Activated CD4-positive, alpha-beta memory T cell treated with anti-CD3 and anti-CD28 coated beads for 36 hours (primary cell): Measurements from ENCODE around the gene GOLGA2. TPM values are rescaled to one million over a fixed set of nuclear protein-coding genes. Genes with fewer than 3 reads are reported as not detected.
"Not testable (repeated sequence)": the region's sequence is repeated elsewhere in the genome, so short reads cannot be mapped to it uniquely, and the experiment has no call there.

Experiments
- CTCF ChIA-PET: fragments of 350-600 bp; sonication (Branson Sonifier 250); formaldehyde crosslinking; loops from one replicate; lab custom pipeline; 2021; ENCODE audit warnings: antibody characterized with exemption, inconsistent platforms; lab: Charles Lee
- POLR2A ChIA-PET: fragments of 350-600 bp; sonication (Branson Sonifier 250); formaldehyde crosslinking; loops from one replicate; lab custom pipeline; 2021; ENCODE audit warnings: antibody characterized with exemption; lab: Charles Lee
- DNase-seq: peaks from one replicate; pipeline ENCODE4 v3.0.0-alpha.2; 2020
- H3K27ac Mint-ChIP-seq: one replicate; pipeline ENCODE4 v1.8.0; 2021; ENCODE audit warnings: mixed read lengths
- H3K27me3 Mint-ChIP-seq: one replicate; pipeline ENCODE4 v1.8.0; 2021; ENCODE audit warnings: mixed read lengths
- H3K36me3 Mint-ChIP-seq: one replicate; pipeline ENCODE4 v1.8.0; 2021; ENCODE audit warnings: mixed read lengths
- H3K4me1 Mint-ChIP-seq: one replicate; pipeline ENCODE4 v1.8.0; 2021; ENCODE audit warnings: low read depth, mixed read lengths
- H3K4me3 Mint-ChIP-seq: one replicate; pipeline ENCODE4 v1.8.0; 2021; ENCODE audit warnings: mild to moderate bottlenecking, mixed read lengths
- H3K9me3 Mint-ChIP-seq: one replicate; pipeline ENCODE4 v1.8.0; 2021; ENCODE audit warnings: mixed read lengths
- intact Hi-C: fragments of 100-400 bp; cut with micrococcal nuclease; formaldehyde crosslinking; loops from one replicate; pipeline ENCODE4 v1.15.1; 2023
- total RNA-seq, 2 experiments: library from RNA; stranded (reverse); gene quantifications; one replicate each; pipeline ENCODE4 v1.2.3, GENCODE V29; 2021

The GOLGA2 gene
- total RNA-seq, 2 experiments from 2014 or later, result 34.4 to 42.9 TPM

DNA sequence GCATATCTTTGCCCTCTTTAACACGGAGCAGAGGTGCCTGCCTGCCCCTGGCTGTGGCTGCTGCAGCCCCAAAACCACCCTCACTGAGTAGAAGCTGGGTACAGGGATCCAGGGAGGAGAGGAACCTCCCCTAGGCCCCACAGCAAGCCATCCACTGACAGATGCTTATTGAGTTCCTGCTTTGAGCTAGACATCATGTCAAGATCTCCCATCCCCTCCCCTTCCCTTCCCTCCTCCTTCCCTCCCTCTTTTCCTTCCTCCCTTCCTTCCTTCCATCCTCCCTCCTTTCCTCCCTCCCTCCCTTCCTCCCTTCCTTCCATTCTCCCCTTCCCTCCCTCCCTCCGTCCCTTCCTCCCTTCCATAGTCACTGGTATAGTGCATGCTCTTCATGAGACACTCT is 29.3 kb downstream of the GOLGA2 start:
- no peak overlapping the region for H3K27ac Mint-ChIP-seq
- intact Hi-C loops, result no loop called here
- no peaks in the 10 kb centered on the region for H3K9me3 Mint-ChIP-seq
- ChIA-PET POLR2A (no interaction called here), CTCF (interaction anchor here (1.0 kb wide), 1 partner anchor 9 kb away, joined by 3 read pairs; no protein-coding TSS in a partner anchor)
- no peaks in the 10 kb centered on the region for H3K36me3 Mint-ChIP-seq
- DNase-seq, result no peak
- H3K4me3 Mint-ChIP-seq, result no peak overlapping the region
- H3K4me1 Mint-ChIP-seq, result peaks cover 9% of the 10 kb centered on the region
- peaks cover 16% of the 10 kb centered on the region for H3K27me3 Mint-ChIP-seq

DNA sequence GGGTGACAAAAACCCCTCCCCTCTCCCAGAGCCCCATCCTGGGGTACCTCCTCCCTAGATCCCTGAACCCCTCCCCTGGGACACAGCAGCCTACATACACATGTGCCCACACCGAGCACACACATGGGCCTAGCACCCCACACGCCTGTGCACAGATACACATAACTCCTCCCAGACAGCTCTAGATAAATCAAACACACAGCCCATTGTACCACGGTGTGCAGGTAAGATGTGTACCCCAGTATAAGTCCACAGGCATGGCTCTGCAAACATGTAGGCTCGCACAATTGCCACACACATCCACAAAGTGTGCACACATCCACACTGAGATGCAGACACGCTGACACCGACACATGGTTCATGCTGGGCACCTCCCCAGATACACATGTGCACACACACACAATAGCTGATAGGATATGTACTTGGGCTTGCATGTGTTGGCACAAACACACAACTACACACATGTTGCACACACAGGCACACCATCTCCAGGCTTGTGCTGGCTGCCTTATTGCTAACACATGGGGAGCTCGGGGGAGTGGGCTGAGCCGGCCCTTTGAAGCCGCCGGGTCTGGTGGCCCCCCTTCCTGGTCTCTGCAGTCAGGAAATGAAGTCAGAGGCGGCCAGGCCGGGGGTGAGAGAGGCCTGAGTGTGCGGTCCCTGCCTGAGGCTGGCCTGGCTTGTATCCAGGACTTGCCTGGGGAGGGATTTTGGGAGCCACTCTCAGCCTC is 30.2 kb downstream of the GOLGA2 start:
- Mint-ChIP-seq H3K9me3 (no peaks in the 10 kb centered on the region), H3K4me1 (peaks cover 5% of the 10 kb centered on the region), H3K36me3 (no peaks in the 10 kb centered on the region), H3K27me3 (peaks cover 16% of the 10 kb centered on the region), H3K27ac (no peak overlapping the region), H3K4me3 (no peak overlapping the region)
- CTCF ChIA-PET, result no interaction called here
- POLR2A ChIA-PET, result no interaction called here
- intact Hi-C loops, result no loop called here
- no peak for DNase-seq

DNA sequence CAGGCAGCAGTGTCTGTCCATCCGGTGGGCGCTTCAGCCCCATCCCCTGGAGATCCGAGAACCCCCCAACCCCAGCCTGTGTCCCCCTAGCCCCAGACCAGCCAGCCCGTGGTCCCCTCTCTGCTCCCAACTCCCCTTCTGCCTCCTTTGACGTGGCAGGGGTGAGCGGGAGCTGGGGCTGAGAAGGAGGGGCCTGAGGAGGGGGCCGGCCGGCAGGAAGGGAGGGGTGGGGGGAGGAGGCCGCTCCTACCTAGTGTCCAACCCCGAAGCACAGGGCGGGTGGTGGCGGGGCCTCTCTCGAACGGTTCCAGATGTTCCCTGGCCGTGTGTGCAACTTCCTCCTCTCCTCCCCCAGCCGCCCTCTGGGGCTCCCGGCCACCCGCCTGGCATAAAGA is 31.0 kb downstream of the GOLGA2 start:
- intact Hi-C loops, result no loop called here
- POLR2A ChIA-PET, result no interaction called here
- no peaks in the 10 kb centered on the region for H3K36me3 Mint-ChIP-seq

DNA sequence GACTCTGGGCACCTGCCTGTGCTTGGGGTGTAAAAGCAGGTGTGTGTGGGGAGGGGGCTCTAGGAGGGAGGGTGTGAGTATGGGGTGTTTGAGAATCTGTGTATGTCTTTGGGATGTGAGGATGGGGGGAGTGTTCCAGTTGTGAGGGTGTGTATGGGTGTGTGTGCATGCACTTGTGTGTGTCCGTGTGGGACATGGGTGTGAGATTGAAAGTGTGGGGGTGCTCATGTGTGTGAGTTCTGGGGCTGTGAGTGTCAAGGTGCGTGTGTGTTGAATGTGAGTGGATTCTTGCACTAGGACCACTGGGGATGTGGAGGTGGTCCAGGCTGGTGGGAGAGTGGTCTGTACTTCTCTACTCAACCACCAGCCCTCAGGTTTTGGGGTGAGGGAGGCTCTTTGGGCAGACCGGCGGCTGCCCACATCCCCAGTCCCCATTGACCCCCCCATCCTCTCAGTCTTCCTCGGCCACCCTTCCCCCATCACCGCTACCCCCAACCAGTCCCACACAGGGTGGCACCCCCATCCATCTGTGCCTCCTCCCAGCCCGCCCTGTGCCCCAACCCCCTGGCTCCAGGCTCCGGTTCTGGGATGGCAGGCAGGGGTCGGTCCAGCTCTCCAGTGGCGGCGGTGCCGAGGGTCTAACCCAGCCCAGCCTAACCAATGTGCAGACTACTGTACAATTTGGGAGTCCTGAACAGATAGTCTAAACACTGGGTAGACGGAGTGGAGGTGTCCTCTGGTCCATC is 31.5 kb downstream of the GOLGA2 start:
- no peak for DNase-seq
- ChIA-PET POLR2A (no interaction called here), CTCF (no interaction called here)
- no peaks in the 10 kb centered on the region for H3K36me3 Mint-ChIP-seq
- H3K4me3 Mint-ChIP-seq, result no peak overlapping the region
- no peaks in the 10 kb centered on the region for H3K9me3 Mint-ChIP-seq
- H3K4me1 Mint-ChIP-seq, result no peaks in the 10 kb centered on the region
- intact Hi-C loops, result no loop called here
- H3K27me3 Mint-ChIP-seq, result peaks cover 16% of the 10 kb centered on the region
- H3K27ac Mint-ChIP-seq, result no peak overlapping the region

More for the DNA sequence above, 31.0 kb downstream of the GOLGA2 start:
- Mint-ChIP-seq H3K27ac (no peak overlapping the region), H3K4me1 (peaks cover 3% of the 10 kb centered on the region), H3K27me3 (peaks cover 16% of the 10 kb centered on the region), H3K9me3 (no peaks in the 10 kb centered on the region), H3K4me3 (no peak overlapping the region)
- DNase-seq, result no peak
- CTCF ChIA-PET, result no interaction called here

DNA sequence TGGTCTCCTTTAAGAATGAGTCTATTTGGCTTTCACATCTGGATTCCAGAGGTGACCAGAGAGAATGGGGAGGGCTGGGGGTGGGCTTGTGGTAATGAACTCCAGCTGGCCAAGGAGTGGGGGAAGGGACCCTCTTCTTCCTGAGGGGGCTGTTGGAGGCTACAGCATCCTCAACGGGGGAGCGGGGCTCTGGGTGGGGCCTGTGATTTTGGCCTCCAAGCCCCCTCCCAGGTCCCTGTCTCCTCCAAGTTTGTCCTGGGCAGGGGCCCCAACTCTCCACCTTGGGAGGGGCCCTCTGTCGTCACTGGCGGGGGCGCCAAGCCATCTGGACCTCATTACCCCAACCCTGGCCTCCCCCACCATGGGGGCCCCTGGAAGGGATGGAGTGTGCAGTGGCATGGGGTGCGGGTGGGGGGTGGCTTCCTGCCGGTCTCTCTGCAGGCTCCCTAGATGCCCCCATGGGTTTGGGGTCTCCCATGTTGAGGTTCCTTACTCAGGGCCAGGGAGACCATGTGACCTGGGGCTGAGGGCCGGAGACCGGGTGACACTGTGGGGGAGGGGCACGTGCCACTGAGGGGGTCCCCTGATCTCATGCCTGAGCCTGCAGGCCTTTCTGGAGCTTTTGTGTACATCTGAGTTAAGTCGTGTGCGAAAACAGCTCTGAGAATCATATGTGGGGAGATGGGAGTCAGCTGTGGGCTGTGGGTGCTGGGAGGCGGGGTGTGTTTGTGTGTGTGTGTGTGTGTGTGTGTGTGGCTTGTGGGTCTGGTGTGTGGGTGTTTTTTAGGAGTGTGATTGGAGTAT is 32.4 kb downstream of the GOLGA2 start:
- no peaks in the 10 kb centered on the region for H3K36me3 Mint-ChIP-seq
- H3K9me3 Mint-ChIP-seq, result no peaks in the 10 kb centered on the region
- POLR2A ChIA-PET, result no interaction called here
- H3K27me3 Mint-ChIP-seq, result peaks cover 16% of the 10 kb centered on the region
- H3K27ac Mint-ChIP-seq, result no peak overlapping the region
- DNase-seq, result no peak
- no peak overlapping the region for H3K4me3 Mint-ChIP-seq
- intact Hi-C loops, result no loop called here
- CTCF ChIA-PET, result no interaction called here
- H3K4me1 Mint-ChIP-seq, result no peaks in the 10 kb centered on the region

DNA sequence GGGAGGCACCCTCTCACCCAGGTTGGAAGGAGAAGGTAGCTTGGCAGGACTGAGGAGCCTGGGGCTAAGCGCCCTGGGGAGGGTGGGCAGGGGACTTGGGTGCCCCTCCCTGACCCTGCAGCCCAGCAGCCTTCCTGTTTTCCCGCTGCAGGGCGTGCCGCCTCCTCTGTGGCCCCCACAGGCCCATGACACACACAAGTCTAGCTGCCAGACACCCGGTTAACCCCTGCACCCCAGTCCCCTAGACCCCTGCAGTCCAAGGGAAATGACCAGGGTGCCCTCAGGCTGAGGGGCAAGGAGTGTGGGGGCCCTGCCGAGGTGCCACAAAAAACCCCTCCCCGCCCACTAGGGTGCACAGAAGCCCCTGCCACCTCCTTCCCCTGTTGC is 33.0 kb downstream of the GOLGA2 start:
- Mint-ChIP-seq H3K36me3 (no peaks in the 10 kb centered on the region), H3K27ac (no peak overlapping the region), H3K4me3 (no peak overlapping the region), H3K27me3 (peaks cover 16% of the 10 kb centered on the region), H3K9me3 (no peaks in the 10 kb centered on the region), H3K4me1 (no peaks in the 10 kb centered on the region)
- intact Hi-C loops, result no loop called here
- POLR2A ChIA-PET, result no interaction called here
- CTCF ChIA-PET, result no interaction called here
- no peak for DNase-seq

DNA sequence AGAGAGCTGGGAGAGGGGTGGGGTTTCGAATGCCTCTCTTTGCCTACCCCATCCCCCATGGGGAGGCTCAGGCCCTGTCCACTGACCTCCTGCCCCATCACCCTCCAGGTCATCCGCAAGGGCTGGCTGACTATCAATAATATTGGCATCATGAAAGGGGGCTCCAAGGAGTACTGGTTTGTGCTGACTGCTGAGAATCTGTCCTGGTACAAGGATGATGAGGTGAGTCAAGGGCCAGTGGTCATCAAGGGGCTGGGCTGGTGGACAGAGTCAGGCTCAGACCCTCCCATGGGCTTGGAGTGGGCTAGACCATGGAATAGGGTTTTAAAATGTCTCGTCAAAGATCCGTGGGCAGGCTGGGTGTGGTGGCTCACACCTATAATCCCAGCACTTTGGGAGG is 33.7 kb downstream of the GOLGA2 start:
- Mint-ChIP-seq H3K27me3 (peaks cover 16% of the 10 kb centered on the region), H3K4me1 (no peaks in the 10 kb centered on the region), H3K4me3 (no peak overlapping the region), H3K9me3 (no peaks in the 10 kb centered on the region), H3K36me3 (no peaks in the 10 kb centered on the region), H3K27ac (no peak overlapping the region)
- ChIA-PET CTCF (interaction anchor here (4.6 kb wide), 1 partner anchor 12 kb away, joined by 19 read pairs; no protein-coding TSS in a partner anchor), POLR2A (no interaction called here)
- intact Hi-C loops, result no loop called here
- DNase-seq, result no peak

DNA sequence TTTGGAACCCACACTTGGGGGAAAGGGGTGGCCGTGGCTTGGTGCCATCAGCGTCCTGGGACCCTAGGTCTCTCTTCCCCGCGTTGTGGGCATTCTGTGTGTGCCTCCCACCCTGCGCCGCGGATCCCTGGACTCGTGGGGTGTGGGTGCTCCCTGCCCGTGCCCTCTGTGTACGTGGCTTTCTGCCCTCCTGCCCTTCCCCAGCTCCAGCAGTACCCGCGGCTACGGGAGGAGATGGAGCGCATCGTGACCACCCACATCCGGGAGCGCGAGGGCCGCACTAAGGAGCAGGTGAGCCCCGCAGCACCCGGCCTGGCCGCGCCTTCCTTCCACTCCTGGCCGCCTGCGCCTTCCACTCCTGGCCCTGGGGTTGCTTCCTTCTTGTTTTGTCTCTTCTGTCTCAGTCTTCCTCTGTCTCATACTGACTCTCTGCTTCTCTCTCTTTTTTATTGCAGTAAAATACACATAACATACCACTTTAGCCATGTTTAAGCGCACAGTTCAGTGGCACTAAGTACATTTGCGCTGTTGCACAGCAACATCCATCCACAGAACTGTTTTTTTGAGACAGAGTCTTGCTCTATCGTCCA is 41.9 kb downstream of the GOLGA2 start:
- H3K9me3 Mint-ChIP-seq, result no peaks in the 10 kb centered on the region
- no peak overlapping the region for H3K27ac Mint-ChIP-seq
- no peak overlapping the region for H3K4me3 Mint-ChIP-seq
- ChIA-PET CTCF (no interaction called here), POLR2A (no interaction called here)
- no peak for DNase-seq
- no peaks in the 10 kb centered on the region for H3K4me1 Mint-ChIP-seq
- intact Hi-C loops, result no loop called here
- no peaks in the 10 kb centered on the region for H3K36me3 Mint-ChIP-seq
- no peaks in the 10 kb centered on the region for H3K27me3 Mint-ChIP-seq

DNA sequence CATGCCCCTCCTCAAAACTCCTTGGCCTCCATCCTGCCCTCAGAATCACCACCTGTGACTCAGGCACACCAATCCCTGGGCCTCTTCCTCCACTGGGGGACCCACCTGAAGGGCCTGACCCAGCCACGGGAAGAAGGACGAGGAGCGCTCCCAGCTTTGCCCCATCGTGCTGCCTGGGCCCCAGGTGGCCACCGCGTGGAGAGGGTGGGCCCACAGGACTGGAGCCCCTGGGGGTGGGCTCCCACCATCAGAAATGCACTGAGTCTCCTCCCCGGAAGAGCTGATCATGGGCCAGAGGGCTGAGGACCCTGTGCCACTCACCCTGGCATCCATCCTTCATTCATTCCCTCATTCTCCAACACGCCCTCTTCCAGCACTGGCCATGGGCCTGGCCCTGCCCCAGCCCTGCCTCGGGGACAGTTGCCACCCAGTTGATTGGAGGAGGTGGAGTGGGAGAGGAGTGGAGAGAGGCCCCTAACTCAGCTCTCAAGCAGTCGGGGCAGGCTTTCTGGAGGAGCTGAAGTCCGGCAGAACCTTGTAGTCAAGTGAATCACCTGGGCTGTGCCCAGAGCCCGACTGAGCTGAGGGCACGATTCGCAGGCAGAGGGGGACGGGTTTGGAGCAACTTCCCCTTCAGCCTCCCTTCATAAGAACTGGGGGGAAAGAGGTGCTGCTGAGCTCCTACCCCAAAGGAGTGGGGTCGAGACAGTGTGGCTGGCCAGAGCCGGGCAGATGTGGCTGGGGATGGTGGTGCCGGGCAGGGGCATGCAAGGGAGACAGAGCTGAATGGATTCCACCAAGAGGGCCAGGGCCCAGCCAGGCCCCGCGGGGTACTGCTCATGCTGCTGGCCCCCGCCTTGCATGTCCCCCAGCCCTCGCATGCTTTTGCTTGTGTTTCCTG is 43.0 kb downstream of the GOLGA2 start:
- ChIA-PET CTCF (no interaction called here), POLR2A (interaction anchor here (0.6 kb wide), 1 partner anchor 68 kb away, joined by 3 read pairs; no protein-coding TSS in a partner anchor)
- no peaks in the 10 kb centered on the region for H3K27me3 Mint-ChIP-seq
- intact Hi-C loops, result no loop called here
- no peaks in the 10 kb centered on the region for H3K4me1 Mint-ChIP-seq
- H3K4me3 Mint-ChIP-seq, result no peak overlapping the region
- no peak for DNase-seq
- no peaks in the 10 kb centered on the region for H3K9me3 Mint-ChIP-seq
- H3K36me3 Mint-ChIP-seq, result no peaks in the 10 kb centered on the region
- H3K27ac Mint-ChIP-seq, result no peak overlapping the region

DNA sequence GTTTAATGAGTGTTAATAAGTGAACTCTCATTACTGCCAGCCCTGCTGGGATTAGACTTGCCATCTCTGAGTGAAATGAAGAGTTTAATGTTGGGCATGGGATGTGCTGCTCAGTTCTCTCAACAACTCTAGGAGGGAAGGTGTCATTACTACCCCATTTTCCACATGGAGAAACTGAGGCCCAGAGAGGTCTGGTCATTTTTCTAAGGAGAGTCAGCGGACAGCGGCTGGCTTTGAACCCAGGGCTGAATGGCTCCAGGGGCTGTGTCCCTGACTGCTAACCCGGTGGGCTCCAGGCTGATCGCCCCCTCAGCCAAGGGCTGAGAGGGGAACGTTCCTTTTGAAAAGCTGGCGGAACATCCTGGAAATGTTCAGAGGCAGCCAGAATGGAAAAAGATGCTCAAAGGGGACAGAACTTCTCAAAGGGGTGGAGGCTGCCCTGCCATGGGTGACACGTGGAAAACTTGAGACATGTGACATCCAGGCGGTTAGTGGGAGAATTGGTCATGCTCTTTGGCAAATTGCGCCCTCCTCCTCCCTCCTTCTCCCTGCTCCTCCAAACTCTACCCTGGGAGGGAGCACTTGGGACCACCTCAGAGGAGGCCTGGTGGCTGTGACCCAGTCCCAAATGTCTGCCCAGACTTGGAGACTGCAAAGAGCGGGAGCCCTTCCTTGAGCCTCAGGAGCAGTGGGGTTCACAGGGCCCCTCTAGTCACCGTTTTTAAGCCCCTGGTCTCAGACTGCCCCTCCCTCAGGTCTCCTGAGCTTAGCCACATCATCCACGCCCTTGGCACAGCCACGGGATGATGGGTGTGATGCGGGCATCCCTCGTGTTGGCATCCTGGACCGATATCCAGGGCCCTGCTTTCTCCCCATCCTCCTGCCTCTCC is 43.9 kb downstream of the GOLGA2 start:
- Mint-ChIP-seq H3K4me1 (no peaks in the 10 kb centered on the region), H3K27ac (no peak overlapping the region), H3K27me3 (no peaks in the 10 kb centered on the region), H3K9me3 (no peaks in the 10 kb centered on the region), H3K36me3 (no peaks in the 10 kb centered on the region), H3K4me3 (no peak overlapping the region)
- ChIA-PET POLR2A (no interaction called here), CTCF (no interaction called here)
- peak; percentile 24 for DNase-seq
- intact Hi-C loops, result no loop called here

DNA sequence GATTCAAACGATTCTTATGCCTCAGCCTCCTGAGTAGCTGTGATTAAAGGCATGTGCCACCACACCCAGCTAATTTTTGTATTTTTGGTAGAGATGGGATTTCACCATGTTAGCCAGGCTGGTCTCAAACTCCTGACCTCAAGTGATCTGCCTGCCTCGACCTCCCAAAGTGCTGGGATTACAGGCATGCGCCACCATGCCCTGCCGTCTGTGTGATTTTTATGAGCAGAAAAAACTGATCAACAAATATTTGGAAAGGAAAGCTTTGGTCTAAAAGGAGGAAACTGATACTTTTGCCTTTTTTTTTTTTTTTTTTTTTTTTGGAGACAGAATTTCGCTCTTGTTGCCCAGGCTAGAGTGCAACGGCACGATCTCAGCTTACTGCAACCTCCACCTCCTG is 44.9 kb downstream of the GOLGA2 start:
- H3K36me3 Mint-ChIP-seq, POLR2A ChIA-PET, H3K4me1 Mint-ChIP-seq: not testable (repeated sequence)

More for the DNA sequence above, 44.9 kb downstream of the GOLGA2 start:
- H3K4me3 Mint-ChIP-seq, DNase-seq, H3K27me3 Mint-ChIP-seq, H3K27ac Mint-ChIP-seq, H3K9me3 Mint-ChIP-seq, CTCF ChIA-PET, intact Hi-C loops: not testable (repeated sequence)
